ENCODE data around the gene ZBTB9. TPM values are rescaled to one million over a fixed set of nuclear protein-coding genes. Genes with fewer than 3 reads are reported as not detected.
"Not testable (repeated sequence)": the region's sequence is repeated elsewhere in the genome, so short reads cannot be mapped to it uniquely, and the experiment has no call there.

The ZBTB9 gene
- total and polyA plus RNA-seq, 8 donors, result 5.8 to 13.6 (median 10.4) TPM

- intact Hi-C loops (cut with DNase I), result no loop called here
- ATAC-seq, result no peak
- Histone ChIP-seq H3K27ac (no peak overlapping the region), H3K4me1 (no peaks in the 10 kb centered on the region), H3K36me3 (no peaks in the 10 kb centered on the region), H3K9me3 (no peaks in the 10 kb centered on the region), H3K4me3 (no peak overlapping the region), H3K27me3 (peaks cover 0 to 10% of the 10 kb centered on the region in 2 donors)
- DNase-seq, result no peak
- TF ChIP-seq, protein P1, sequence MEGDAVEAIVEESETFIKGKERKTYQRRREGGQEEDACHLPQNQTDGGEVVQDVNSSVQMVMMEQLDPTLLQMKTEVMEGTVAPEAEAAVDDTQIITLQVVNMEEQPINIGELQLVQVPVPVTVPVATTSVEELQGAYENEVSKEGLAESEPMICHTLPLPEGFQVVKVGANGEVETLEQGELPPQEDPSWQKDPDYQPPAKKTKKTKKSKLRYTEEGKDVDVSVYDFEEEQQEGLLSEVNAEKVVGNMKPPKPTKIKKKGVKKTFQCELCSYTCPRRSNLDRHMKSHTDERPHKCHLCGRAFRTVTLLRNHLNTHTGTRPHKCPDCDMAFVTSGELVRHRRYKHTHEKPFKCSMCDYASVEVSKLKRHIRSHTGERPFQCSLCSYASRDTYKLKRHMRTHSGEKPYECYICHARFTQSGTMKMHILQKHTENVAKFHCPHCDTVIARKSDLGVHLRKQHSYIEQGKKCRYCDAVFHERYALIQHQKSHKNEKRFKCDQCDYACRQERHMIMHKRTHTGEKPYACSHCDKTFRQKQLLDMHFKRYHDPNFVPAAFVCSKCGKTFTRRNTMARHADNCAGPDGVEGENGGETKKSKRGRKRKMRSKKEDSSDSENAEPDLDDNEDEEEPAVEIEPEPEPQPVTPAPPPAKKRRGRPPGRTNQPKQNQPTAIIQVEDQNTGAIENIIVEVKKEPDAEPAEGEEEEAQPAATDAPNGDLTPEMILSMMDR (IDR thresholded peaks at IDR 0.05), result no peak
Observed at GRCh38 chr6:33483678-33484077, 29.3 kb downstream of the ZBTB9 start.

GRCh38 chr6:33484673-33485262 is 30.4 kb downstream of the ZBTB9 start:
- H3K9me3 ChIP-seq; ATAC-seq; H3K27ac ChIP-seq; intact Hi-C loops (cut with DNase I); H3K4me3 ChIP-seq; DNase-seq; H3K4me1 ChIP-seq; H3K36me3 ChIP-seq: not testable (repeated sequence)
- peaks cover 0 to 13% of the 10 kb centered on the region in 2 donors for H3K27me3 ChIP-seq

DNA sequence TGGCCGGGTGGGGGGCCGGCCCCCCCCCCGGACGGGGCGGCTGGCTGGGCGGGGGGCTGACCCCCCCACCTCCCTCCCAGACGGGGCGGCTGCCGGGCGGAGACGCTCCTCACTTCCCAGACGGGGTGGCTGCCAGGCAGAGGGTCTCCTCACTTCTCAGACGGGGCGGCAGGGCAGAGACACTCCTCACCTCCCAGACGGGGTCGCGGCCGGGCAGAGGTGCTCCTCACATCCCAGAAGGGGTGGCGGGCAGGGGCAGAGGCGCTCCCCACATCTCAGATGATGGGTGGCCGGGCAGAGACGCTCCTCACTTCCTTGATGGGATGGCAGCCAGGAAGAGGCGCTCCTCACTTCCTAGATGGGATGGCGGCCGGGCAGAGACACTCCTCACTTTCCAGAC is 31.3 kb downstream of the ZBTB9 start:
- H3K27ac ChIP-seq; DNase-seq; H3K4me3 ChIP-seq; H3K9me3 ChIP-seq; H3K36me3 ChIP-seq; ATAC-seq; intact Hi-C loops (cut with DNase I); H3K4me1 ChIP-seq: not testable (repeated sequence)
- H3K27me3 ChIP-seq, result peaks cover 0 to 15% of the 10 kb centered on the region in 2 donors

- intact Hi-C loops (cut with DNase I), result no loop called here
- Histone ChIP-seq H3K4me3 (no peak overlapping the region), H3K36me3 (no peaks in the 10 kb centered on the region), H3K27ac (no peak overlapping the region), H3K9me3 (no peaks in the 10 kb centered on the region), H3K27me3 (peaks cover 0 to 15% of the 10 kb centered on the region in 2 donors), H3K4me1 (no peaks in the 10 kb centered on the region)
- TF ChIP-seq, protein P1 (IDR thresholded peaks at IDR 0.05), result no peak
- no peak for ATAC-seq
- no peak for DNase-seq
Observed at GRCh38 chr6:33488339-33488738, 34.0 kb downstream of the ZBTB9 start.

GRCh38 chr6:33490198-33490597 is 35.8 kb downstream of the ZBTB9 start:
- intact Hi-C loops (cut with DNase I), result no loop called here
- Histone ChIP-seq H3K36me3 (no peaks in the 10 kb centered on the region), H3K27ac (no peak overlapping the region), H3K27me3 (peaks cover 0 to 15% of the 10 kb centered on the region in 2 donors), H3K4me1 (no peaks in the 10 kb centered on the region), H3K4me3 (no peak overlapping the region), H3K9me3 (no peaks in the 10 kb centered on the region)
- no peak for ATAC-seq
- no peak for DNase-seq
- TF ChIP-seq, protein P1 (IDR thresholded peaks at IDR 0.05), result no peak

DNA sequence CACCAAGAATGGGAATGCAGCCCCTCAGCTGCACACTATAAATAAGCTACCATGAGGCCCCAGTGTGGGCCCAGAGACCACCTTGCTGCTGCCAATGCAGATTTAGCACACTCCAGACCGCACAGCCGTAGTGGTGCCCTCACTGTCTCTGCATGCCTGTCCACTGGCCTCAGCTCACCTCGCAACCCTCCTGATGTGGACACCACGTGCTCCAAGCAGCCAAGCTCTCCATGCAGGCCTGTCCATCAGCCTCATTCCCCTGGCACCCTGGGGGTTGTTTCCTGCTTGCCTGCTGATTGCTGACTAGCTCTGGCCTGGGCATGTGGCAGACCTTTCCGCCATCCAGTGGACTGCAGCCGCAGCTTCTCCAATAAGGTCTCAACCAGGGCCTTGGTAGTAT is 36.2 kb downstream of the ZBTB9 start:
- peaks cover 0 to 15% of the 10 kb centered on the region in 2 donors for H3K27me3 ChIP-seq
- no peaks in the 10 kb centered on the region for H3K36me3 ChIP-seq
- no peak overlapping the region for H3K4me3 ChIP-seq
- ATAC-seq, result no peak
- intact Hi-C loops (cut with DNase I), result no loop called here
- no peaks in the 10 kb centered on the region for H3K4me1 ChIP-seq
- TF ChIP-seq, protein P1 (IDR thresholded peaks at IDR 0.05), result no peak
- H3K9me3 ChIP-seq, result no peaks in the 10 kb centered on the region
- H3K27ac ChIP-seq, result no peak overlapping the region
- no peak for DNase-seq
